Measurements from ENCODE around the gene SLC1A7. TPM values are rescaled to one million over a fixed set of nuclear protein-coding genes. Genes with fewer than 3 reads are reported as not detected.

SLC1A7 gene
- total RNA-seq, 1 donor from 2014 or later: not detected

- DNase-seq (ENCODE audit: low spot score): no peak
Observed at GRCh38 chr1:53160924-53161378, 18.5 kb upstream of the SLC1A7 start.

- DNase-seq (ENCODE audit: low spot score): no peak
Observed at GRCh38 chr1:53158900-53159299, 16.5 kb upstream of the SLC1A7 start.

- DNase-seq (ENCODE audit: low spot score): no peak
Observed at GRCh38 chr1:53156783-53157182, 14.3 kb upstream of the SLC1A7 start.

GRCh38 chr1:53155945-53156344 lies 13.5 kb upstream of the SLC1A7 start:
- DNase-seq (ENCODE audit: low spot score): no peak

- DNase-seq (ENCODE audit: low spot score): no peak
Observed at GRCh38 chr1:53155534-53155933, 13.1 kb upstream of the SLC1A7 start.

- DNase-seq (ENCODE audit: low spot score): no peak
Observed at GRCh38 chr1:53154859-53155438, 12.5 kb upstream of the SLC1A7 start.

GRCh38 chr1:53153752-53154151 lies 11.3 kb upstream of the SLC1A7 start:
- DNase-seq (ENCODE audit: low spot score): no peak

GRCh38 chr1:53148123-53148522 lies 5.7 kb upstream of the SLC1A7 start:
- DNase-seq (ENCODE audit: low spot score): no peak

GRCh38 chr1:53147174-53147573 lies 4.7 kb upstream of the SLC1A7 start:
- DNase-seq (ENCODE audit: low spot score): no peak

- peak; percentile 85 for DNase-seq (ENCODE audit: low spot score)
Observed at GRCh38 chr1:53145942-53146708, 3.7 kb upstream of the SLC1A7 start.

GRCh38 chr1:53145619-53145941 lies 3.1 kb upstream of the SLC1A7 start:
- no peak for DNase-seq (ENCODE audit: low spot score)

GRCh38 chr1:53145051-53145600 lies 2.7 kb upstream of the SLC1A7 start:
- no peak for DNase-seq (ENCODE audit: low spot score)

GRCh38 chr1:53144201-53144600 lies 1.8 kb upstream of the SLC1A7 start:
- no peak for DNase-seq (ENCODE audit: low spot score)

- DNase-seq (ENCODE audit: low spot score): no peak
Observed at GRCh38 chr1:53143527-53143926, 1.1 kb upstream of the SLC1A7 start.

GRCh38 chr1:53141487-53142055 lies 867 bp downstream of the SLC1A7 start:
- no peak for DNase-seq (ENCODE audit: low spot score)

- DNase-seq (ENCODE audit: low spot score): no peak
Observed at GRCh38 chr1:53140451-53140850, 2.0 kb downstream of the SLC1A7 start.

- no peak for DNase-seq (ENCODE audit: low spot score)
Observed at GRCh38 chr1:53139951-53140361, 2.5 kb downstream of the SLC1A7 start.

- DNase-seq (ENCODE audit: low spot score): no peak
Observed at GRCh38 chr1:53138991-53139884, 3.2 kb downstream of the SLC1A7 start.

GRCh38 chr1:53137729-53138128 lies 4.7 kb downstream of the SLC1A7 start:
- DNase-seq (ENCODE audit: low spot score): no peak

- DNase-seq (ENCODE audit: low spot score): no peak
Observed at GRCh38 chr1:53135735-53136114, 6.7 kb downstream of the SLC1A7 start.

GRCh38 chr1:53134961-53135734 lies 7.3 kb downstream of the SLC1A7 start:
- DNase-seq (ENCODE audit: low spot score): no peak

Measured in ureter (tissue), 1 donor.